ENCODE data around the gene TTC23.

TTC23 gene

GRCh38 chr15:99134317-99134821 lies 115.0 kb downstream of the TTC23 start:
- DNase-seq = no peak

DNA sequence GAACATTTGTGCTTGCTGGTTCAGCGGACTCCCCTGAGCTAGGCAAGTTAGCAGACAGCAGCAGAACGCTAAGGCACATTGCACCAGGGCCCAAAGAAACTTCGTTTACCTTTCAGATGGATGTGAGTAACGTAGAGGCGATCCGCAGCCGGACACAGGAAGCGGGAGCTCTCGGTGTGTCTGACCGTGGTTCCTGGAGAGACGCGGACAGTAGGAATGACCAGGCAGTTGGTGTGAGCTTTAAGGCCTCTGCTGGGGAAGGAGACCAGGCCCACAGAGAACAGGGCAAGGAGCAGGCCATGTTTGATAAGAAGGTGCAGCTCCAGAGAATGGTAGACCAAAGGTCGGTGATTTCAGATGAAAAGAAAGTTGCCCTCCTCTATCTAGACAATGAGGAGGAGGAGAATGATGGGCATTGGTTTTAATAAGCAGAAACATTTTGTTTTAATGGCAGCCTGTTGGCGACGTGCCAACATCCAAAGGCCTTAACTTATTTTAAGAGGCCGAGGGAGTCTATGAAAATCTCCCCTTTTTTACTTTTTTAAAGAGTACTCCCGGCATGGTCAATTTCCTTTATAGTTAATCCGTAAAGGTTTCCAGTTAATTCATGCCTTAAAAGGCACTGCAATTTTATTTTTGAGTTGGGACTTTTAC lies 116.6 kb downstream of the TTC23 start:
- DNase-seq = no peak

DNA sequence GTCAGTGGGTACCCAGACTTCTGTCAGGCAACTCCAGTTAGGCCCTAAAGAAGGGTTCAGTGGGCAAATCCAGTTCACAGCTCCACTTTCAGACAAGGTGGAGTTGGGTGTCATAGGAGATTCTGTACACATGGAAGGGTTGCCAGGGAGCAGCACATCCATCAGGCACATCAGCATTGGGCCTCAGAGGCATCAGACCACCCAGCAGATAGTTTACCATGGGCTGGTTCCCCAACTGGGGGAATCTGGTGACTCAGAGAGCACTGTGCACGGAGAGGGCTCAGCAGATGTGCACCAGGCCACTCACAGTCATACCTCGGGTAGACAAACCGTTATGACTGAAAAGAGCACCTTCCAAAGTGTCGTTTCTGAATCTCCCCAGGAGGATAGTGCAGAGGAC lies 117.3 kb downstream of the TTC23 start:
- DNase-seq = no peak

- DNase-seq = no peak
Observed at GRCh38 chr15:99131441-99132023, 117.8 kb downstream of the TTC23 start.

- DNase-seq = no peak
Observed at GRCh38 chr15:99130765-99131440, 118.5 kb downstream of the TTC23 start.

GRCh38 chr15:99130314-99130713 lies 119.1 kb downstream of the TTC23 start:
- DNase-seq = no peak

DNA sequence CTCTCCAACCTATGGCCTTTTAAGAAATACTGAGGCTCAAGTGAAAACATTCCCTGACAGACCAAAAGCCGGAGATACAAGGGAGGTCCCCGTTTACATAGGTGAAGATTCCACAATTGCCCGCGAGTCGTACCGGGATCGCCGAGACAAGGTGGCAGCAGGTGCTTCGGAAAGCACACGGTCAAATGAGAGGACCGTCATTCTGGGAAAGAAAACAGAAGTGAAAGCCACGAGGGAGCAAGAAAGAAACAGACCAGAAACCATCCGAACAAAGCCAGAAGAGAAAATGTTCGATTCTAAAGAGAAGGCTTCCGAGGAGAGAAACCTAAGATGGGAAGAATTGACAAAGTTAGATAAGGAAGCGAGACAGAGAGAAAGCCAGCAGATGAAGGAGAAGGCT lies 119.7 kb downstream of the TTC23 start:
- DNase-seq = no peak

DNA sequence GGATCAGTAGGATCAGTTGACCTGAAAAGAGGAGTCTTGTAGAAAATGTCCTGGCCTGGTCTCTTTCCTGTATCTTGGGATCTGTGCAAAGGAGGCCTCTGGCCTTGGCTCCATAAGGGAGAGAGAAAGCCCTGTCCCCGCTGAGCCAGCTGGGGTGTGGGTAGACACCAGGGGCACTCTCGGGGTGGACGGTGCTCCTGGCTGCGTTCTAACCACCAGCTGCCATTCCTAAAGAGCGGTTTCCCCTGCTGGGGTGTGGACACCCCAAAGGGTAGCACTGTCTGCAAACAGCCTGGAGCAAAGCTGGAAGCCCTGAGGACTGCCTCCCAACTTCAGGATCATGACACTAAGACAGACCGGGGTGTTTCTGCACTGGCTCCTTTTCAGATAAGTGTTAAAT lies 121.0 kb downstream of the TTC23 start:
- no peak for DNase-seq

DNA sequence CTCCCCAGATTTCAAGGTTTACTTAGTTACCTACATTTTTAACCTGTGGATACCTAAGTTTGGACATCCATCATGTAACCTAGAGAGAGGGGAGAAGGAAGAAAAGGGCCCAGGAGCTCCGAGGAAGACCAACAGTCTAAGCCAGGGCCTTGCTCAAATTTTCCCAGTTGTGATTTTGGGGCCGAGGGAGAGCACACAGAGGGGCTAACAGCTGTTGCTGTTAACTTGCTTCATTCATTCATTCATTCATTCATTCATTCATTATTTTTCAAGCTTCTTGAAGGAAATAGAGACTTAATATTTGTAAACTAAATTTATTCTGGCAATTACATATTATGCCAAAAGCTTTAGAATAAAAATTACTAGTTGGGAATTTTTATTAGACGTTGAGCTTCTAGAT lies 121.6 kb downstream of the TTC23 start:
- no peak for DNase-seq

DNA sequence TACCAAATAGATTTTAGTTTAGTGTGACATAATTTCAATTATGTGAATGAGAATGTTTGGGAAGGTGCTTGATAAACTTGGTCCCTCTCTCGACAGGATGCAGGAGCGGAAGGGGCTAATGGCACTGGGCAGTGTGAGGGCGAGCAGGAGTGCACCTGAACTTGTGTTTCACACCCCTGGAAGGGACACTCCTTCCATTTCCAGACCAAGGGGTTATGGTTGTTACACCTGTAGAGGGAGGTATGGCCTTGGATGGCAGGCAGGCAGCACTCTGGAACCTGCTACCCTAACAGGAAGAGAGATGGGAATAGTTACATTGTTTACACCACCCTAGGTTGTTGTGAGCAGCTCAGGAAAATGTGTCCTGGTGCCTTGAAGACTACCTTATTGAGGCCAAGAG lies 122.5 kb downstream of the TTC23 start:
- no peak for DNase-seq

- DNase-seq = no peak
Observed at GRCh38 chr15:99126131-99126588, 123.2 kb downstream of the TTC23 start.

DNA sequence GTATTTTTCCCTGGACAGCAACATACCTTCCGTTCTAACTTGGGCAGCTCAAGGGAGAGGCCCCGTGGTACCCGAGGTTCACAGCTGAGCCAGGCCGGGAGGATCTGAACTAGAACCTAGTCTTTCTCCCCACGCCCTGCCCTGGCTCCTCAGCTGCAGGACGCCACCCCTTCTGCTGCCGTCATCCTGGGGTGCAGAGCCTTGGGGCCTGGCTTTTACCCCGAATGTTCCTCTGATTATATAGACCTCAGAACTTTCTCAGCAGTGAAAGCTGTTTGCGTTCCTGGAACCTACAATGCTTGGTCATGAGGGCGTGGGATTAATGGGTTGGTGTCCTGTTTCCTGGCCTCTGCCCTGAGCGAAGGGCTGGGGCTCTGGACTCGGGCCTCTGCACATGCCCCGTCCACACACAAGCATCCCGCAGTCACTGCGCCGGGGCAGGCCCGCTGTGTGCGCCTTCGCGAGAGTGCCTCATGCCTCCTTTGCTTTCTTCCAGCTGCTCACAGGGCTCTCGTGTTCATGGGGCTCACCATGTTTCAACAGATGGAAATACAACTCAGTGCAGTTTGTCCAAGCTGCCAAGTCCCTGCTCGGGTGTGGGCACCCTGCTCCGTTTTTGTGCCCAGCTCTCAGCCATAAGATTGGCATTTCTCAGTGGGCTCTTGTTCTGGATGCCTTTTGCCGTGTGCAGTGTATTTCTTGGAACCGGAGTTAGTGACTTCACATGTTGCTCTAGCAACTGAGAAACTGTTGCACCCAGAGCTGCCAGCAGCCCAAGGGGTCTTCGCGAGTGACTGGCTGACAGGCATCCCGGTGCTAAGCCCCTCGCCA lies 124.1 kb downstream of the TTC23 start:
- DNase-seq = no peak

GRCh38 chr15:99124641-99125040 lies 124.7 kb downstream of the TTC23 start:
- no peak for DNase-seq

DNA sequence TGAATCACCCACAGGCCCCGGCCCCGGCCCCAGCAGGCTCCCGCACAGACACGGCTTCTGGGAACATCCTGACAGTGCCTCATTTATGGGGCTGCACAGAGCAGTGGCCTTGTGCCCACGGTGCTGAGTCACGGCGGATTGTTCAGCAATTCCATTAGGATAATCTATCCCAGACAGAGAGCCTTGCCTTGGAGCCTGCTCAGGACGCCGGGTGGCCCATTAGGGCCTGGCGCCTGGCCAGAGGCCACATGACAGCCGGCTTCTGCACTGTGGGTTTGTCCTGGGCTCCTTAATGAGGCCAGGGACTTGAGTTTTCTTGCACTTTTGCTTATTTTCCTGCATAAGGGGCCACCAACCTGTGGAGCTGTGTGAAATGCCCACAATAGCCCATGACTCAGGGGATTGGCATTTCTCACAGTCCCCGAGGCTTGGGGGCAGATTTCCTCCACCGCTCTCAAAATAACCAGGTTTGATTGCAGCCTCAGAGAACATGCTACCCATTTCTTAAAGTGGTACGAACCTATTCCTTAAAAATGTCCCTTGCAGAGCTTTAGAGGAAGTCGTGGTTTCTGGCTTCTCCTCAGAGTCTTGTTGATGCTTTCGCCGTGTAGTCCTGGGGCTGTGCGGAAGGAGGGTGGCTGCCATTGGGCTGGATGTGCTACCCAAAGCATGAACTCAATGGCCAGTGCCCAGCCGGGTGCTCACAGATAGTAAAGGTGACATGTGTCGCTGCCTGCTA lies 125.5 kb downstream of the TTC23 start:
- no peak for DNase-seq

DNA sequence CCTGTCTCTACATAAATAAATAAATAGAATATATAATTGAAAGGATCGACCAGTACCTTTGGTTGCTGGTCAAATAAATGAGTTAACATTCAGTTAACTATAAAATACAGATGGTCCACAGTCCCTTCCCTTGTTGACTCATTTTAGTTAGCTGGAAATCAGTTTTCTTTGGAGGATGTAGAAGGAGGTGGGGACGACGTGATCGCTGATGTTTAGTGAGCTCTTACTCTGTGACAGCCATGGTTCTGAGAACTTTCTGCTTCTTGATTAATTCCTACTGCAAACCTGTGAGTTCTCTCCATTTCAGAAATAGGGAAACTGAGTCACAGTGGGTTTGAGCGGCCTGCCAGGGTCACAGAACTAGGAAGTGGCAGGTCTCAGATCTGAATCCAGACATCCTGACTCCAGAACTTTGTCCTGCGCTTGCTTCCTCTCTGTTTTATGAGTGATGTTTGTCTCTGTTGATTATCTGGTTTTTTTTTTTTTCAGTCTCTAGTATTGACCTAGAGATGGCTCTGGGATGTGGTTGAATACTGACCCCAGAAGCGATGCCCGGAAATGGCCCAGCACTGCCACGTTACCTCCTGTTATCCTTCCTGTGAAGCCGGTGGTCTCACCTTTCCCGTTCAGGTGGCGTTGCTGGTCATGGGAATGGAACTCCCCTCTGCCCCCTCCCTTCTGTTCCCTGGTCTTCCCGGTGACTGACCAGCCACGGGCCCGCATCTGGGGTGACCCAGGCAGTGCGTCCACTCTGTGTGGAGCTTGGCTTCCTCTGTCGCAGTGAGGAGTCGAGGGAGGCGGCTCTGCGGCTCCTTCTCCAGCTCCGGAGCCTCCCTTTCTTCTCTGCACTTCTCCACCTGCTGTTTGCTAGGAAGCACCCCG lies 126.3 kb downstream of the TTC23 start:
- no peak for DNase-seq

DNA sequence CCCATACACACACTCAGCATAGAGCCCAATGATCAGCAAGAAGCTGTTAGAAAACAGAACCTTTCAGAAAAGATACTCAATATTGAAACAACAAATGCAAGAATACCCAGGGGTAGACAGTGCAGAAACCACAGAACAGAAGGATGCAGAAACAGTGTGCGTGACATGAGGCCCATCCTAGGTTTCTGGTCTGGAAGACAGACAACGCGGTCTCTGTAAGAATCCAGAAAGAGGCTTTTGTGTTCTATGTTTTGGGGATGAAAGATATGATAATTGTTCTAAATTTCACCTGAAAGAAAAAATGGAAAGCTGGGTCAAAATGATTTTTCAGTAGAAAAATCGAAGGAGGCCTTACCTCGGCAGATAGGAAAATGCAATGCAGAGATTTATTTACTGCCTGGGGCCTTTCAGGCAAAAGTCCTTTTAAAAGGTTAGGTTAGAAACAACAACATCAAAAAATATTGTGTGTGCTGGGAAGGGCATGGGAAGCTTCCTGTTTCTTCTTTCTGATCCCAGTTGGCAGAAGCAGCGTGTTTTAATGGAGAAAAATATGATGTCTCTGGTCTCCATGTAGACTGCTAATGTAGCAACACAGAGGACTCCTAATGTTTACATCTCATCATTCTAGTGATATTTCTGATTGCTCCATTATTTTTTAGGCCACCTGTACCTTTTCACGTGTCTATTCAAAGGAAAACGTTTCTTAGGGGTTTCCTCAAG lies 127.5 kb downstream of the TTC23 start:
- DNase-seq = no peak

GRCh38 chr15:99121207-99121606 lies 128.2 kb downstream of the TTC23 start:
- no peak for DNase-seq

- DNase-seq = no peak
Observed at GRCh38 chr15:99120050-99120777, 129.2 kb downstream of the TTC23 start.

DNA sequence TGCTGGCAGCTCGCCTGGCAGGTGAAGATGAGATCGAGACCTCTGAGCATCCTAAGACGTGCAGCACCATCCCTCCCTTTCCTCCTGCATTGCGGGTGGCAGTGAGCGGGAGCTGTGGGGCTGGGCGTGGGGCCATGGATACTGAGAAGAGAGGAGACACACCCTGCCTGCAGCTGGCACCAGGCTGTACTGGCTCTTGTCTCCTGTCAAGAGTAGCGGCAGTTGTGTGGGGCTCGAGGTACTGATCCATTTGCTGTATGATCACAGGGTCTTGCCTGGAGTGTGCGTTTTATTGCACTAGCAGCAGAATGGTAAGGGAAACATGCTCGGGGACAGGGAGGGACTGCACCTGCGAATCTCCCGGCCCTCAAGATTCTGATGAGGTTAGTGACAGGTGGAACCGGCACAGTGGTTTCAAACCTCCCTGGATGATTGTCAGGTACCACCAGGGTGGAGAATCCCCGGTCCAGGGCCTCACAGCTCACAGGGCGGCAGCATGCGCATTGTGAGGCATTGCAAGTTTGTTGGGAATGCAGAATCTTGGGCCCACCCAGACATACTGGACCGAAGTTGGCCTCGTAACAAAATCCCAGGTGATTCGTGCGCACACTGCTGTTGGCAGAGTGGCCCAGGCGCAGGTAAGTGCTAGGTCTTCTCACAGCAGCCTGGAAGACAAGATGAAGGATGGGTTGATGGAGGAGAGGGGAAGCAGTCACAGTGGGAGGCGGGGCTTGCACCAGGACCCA lies 130.4 kb downstream of the TTC23 start:
- no peak for DNase-seq
